Activated B cell treated with CpG ODN at 0.5 μM for 24 hours (primary cell): ENCODE data around the gene LDB1. TPM values are rescaled to one million over a fixed set of nuclear protein-coding genes. Genes with fewer than 3 reads are reported as not detected.
A peak's percentile ranks its signal among the peaks of the same experiment; 100 is the strongest.

Experiments
- ATAC-seq: fragments of 200-7000 bp; cut with Tn5 transposase; one replicate; pipeline ENCODE4 v1.10.0; 2021; ENCODE audit warnings: low read depth, mild to moderate bottlenecking, moderate library complexity
- CTCF ChIA-PET: fragments of 350-600 bp; sonication (Branson Sonifier 250); formaldehyde crosslinking; loops from one replicate; lab custom pipeline; 2021; ENCODE audit warnings: antibody characterized with exemption; lab: Charles Lee
- POLR2A ChIA-PET: fragments of 350-600 bp; sonication (Branson Sonifier 250); formaldehyde crosslinking; loops from one replicate; lab custom pipeline; 2021; ENCODE audit warnings: antibody characterized with exemption; lab: Charles Lee
- DNase-seq: peaks from one replicate; pipeline ENCODE4 v3.0.0; 2022
- H3K27ac Mint-ChIP-seq: one replicate; pipeline ENCODE4 v1.8.0; 2020; ENCODE audit warnings: mixed read lengths
- H3K27me3 Mint-ChIP-seq: one replicate; pipeline ENCODE4 v1.8.0; 2021; ENCODE audit warnings: mixed read lengths
- H3K36me3 Mint-ChIP-seq: one replicate; pipeline ENCODE4 v1.8.0; 2021; ENCODE audit warnings: low read depth, mixed read lengths
- H3K4me1 Mint-ChIP-seq: one replicate; pipeline ENCODE4 v1.8.0; 2021; ENCODE audit warnings: mixed read lengths
- H3K4me3 Mint-ChIP-seq: one replicate; pipeline ENCODE4 v1.8.0; 2020; ENCODE audit warnings: mild to moderate bottlenecking, mixed read lengths
- H3K9me3 Mint-ChIP-seq: one replicate; pipeline ENCODE4 v1.8.0; 2020; ENCODE audit warnings: mixed read lengths
- intact Hi-C: fragments of 100-400 bp; cut with micrococcal nuclease; formaldehyde crosslinking; loops from one replicate; pipeline ENCODE4 v1.15.1; 2024
- total RNA-seq: library from RNA; stranded (reverse); gene quantifications from 2 replicates; pipeline ENCODE4 v1.2.3, GENCODE V29; 2022
- TF ChIP-seq, protein P1 (sequence below): fragments of 200-600 bp; IDR thresholded peaks from one replicate; pipeline ENCODE4 v1.8.0; 2022; ENCODE audit warnings: antibody characterized with exemption, mild to moderate bottlenecking

LDB1 gene
- total RNA-seq, 1 donor from 2014 or later: 61.9 TPM

DNA sequence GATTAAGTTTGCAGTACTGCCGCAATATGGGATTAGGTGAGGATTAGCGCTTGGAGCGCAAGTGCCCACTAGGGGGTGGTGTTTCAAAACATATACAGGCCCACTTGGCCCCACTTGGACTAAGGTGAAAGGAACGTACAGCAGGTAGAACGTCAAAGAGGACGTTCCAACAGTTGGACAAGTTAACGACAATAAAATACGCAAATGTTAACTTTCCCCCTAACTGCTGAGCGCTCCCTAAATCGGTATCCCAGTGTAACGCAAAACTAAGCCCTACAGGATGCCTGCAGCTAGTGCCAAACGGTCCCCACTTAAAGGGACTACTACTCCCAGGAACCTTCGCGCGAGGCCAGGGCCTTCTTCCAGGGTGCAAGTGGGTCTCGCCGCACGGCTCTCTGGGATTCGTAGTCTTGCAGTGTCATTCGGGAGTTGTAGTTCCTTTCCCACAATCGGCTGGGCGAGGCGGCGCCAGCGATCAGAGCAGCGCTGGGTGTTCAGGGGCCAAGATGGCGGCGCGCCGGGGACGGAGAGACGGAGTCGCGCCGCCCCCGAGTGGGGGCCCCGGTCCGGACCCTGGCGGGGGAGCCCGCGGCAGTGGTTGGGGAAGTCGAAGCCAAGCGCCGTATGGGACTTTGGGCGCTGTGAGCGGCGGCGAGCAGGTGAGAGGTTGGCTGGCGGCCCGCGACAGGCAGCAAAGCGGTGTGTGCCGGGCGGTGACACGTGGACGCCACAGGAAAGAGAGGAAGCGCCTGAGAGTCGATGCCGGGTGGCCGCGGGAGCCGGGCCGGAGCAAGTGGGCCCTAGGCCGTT is 12.6 kb upstream of the LDB1 start, which contains the start of gene PPRC1:
Gene PPRC1, plus strand, starts transcription at position 478 of the 810 bp plus-strand sequence. Its CDS starts 29 bp downstream, at position 507.
- Mint-ChIP-seq H3K27me3 (no peaks in the 10 kb centered on the region), H3K9me3 (no peaks in the 10 kb centered on the region), H3K27ac (peak within 1 kb of the TSS; percentile 98), H3K4me1 (peaks cover 41% of the 10 kb centered on the region), H3K36me3 (peaks cover 24% of the 10 kb centered on the region), H3K4me3 (peak within 1 kb of the TSS; percentile 99)
- TF ChIP-seq, protein P1, sequence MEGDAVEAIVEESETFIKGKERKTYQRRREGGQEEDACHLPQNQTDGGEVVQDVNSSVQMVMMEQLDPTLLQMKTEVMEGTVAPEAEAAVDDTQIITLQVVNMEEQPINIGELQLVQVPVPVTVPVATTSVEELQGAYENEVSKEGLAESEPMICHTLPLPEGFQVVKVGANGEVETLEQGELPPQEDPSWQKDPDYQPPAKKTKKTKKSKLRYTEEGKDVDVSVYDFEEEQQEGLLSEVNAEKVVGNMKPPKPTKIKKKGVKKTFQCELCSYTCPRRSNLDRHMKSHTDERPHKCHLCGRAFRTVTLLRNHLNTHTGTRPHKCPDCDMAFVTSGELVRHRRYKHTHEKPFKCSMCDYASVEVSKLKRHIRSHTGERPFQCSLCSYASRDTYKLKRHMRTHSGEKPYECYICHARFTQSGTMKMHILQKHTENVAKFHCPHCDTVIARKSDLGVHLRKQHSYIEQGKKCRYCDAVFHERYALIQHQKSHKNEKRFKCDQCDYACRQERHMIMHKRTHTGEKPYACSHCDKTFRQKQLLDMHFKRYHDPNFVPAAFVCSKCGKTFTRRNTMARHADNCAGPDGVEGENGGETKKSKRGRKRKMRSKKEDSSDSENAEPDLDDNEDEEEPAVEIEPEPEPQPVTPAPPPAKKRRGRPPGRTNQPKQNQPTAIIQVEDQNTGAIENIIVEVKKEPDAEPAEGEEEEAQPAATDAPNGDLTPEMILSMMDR: peak; percentile 81
- ATAC-seq (peak; percentile 93), DNase-seq (peak; percentile 89)
- ChIA-PET POLR2A (interaction anchor here (0.7 to 2.3 kb wide), 7 partner anchors 10 to 264 kb away, joined by 3 to 18 read pairs (median 5); partner anchors contain the start of genes LDB1 and NOLC1), CTCF (interaction anchor here (1.4 to 2.0 kb wide), 5 partner anchors 10 to 219 kb away, joined by 4 to 13 read pairs (median 6); no protein-coding TSS in a partner anchor)
- intact Hi-C loops: loop anchor here (1.0 to 2.0 kb wide), 14 partner anchors 12 to 779 kb away; partner anchors contain the start of genes ARMH3, LDB1, NFKB2 and NOLC1

DNA sequence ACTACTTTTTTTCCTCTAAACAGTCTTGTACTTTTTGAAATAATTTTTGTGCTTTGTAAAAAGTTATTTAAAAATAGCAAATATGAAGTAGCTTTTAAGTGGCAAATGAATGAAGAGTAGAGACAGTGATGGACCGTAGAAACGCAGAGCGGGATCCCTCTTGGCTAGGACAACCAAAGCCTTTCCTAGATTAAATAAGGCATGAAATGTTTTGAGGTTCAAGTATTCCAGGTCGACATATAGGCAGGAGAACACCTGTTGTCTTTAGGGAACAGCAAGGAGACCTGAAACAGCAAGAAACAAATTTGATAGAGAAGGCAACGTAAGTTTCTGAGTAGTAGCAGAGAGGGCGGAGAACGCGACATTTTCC is 12.0 kb upstream of the LDB1 start:
- ATAC-seq (no peak), DNase-seq (no peak)
- intact Hi-C loops: loop anchor here (1.0 to 2.0 kb wide), 13 partner anchors 12 to 779 kb away; partner anchors contain the start of genes ARMH3, LDB1, NFKB2 and NOLC1
- Mint-ChIP-seq H3K27me3 (no peaks in the 10 kb centered on the region), H3K9me3 (no peaks in the 10 kb centered on the region), H3K4me1 (peaks cover 37% of the 10 kb centered on the region), H3K36me3 (peaks cover 19% of the 10 kb centered on the region), H3K27ac (peak overlapping the region; percentile 98), H3K4me3 (peak overlapping the region; percentile 99)
- POLR2A ChIA-PET: interaction anchor here (0.7 to 2.3 kb wide), 7 partner anchors 9 to 265 kb away, joined by 3 to 18 read pairs (median 5); partner anchors contain the start of genes LDB1 and NOLC1
- TF ChIP-seq, protein P1: peak; percentile 52
- CTCF ChIA-PET: interaction anchor here (0.9 to 2.0 kb wide), 6 partner anchors 9 to 220 kb away, joined by 4 to 13 read pairs (median 6); partner anchors contain the start of gene NOLC1

DNA sequence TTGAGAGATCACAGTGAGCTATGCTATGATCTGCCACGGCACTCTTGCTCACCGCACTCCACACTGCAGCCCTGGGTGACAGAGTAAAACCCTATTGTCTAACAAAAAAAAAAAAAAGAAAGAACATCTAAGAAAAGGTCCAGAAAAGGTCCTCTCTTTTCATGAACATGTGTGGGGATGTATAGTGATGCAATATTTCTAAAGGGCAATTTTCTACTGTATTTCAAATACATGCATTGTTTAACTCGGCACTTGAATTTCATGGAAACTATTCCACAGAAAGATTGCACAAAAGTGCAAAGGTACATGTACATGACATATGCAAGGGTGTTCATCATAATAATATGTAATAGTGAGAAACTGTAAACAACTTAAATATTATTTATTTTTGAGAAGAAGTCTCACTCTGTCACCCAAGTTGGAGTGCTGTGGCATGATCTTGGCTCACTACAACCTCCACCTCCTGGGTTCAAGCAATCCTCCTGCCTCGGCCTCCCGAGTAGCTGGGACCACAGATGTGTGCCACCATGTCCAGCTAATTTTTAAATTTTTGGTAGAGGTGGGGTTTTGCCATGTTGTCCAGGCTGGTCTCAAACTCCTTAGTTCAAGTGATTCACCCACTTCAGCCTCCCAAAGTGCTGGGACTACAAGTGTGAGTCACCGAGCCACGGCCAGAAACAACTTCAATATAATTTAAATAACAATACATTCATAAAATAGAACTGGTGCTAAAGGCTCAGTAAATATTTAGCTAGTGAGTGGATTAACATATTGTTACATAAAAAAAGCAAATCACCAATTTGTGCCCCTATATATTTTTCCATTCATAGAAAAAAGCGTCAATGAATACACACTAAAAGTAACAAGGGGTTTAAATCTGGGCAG is 11.4 kb upstream of the LDB1 start:
- Mint-ChIP-seq H3K4me1 (peaks cover 33% of the 10 kb centered on the region), H3K36me3 (peaks cover 17% of the 10 kb centered on the region), H3K4me3 (no peak overlapping the region), H3K27ac (peak overlapping the region; percentile 98), H3K9me3 (no peaks in the 10 kb centered on the region), H3K27me3 (no peaks in the 10 kb centered on the region)
- no peak for ATAC-seq
- CTCF ChIA-PET: interaction anchor here (0.9 to 2.0 kb wide), 7 partner anchors 9 to 221 kb away, joined by 3 to 13 read pairs (median 5); partner anchors contain the start of gene NOLC1
- TF ChIP-seq, protein P1: no peak
- intact Hi-C loops: loop anchor here (1.0 to 2.0 kb wide), 13 partner anchors 11 to 778 kb away; partner anchors contain the start of genes ARMH3, LDB1, NFKB2 and NOLC1
- no peak for DNase-seq
- POLR2A ChIA-PET: interaction anchor here (1.2 to 2.3 kb wide), 3 partner anchors 9 to 17 kb away, joined by 3 to 18 read pairs (median 4); partner anchors contain the start of gene LDB1

DNA sequence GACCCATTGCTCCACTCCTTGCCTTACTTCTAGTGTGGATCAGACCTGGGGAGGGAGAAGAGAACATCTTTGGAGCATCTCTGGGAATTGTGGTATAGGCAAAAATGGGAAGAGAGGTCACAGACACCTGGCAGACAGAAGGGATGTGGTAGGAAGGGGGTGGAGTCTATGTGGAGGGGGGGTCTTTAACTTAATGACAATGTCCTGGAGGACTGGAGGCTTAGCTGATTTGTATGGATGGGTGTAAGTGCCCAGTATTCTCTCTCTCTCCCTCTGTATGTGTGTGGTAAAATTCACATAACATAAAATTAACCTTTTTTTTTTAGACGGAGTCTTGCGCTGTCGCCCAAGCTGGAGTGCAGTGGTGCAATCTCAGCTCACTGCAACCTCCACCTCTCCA is 3.1 kb upstream of the LDB1 start:
- ChIA-PET CTCF (interaction anchor here (2.1 kb wide), 1 partner anchor 9 kb away, joined by 8 read pairs; the partner anchor contains the start of gene PPRC1), POLR2A (interaction anchor here (0.7 to 1.3 kb wide), 4 partner anchors 9 to 305 kb away, joined by 3 to 5 read pairs (median 4); partner anchors contain the start of genes NOLC1 and PPRC1)
- Mint-ChIP-seq H3K36me3 (peaks cover 2% of the 10 kb centered on the region), H3K4me1 (peaks cover 26% of the 10 kb centered on the region), H3K9me3 (no peaks in the 10 kb centered on the region), H3K4me3 (no peak overlapping the region), H3K27me3 (no peaks in the 10 kb centered on the region), H3K27ac (no peak overlapping the region)
- intact Hi-C loops: no loop called here
- no peak for DNase-seq
- TF ChIP-seq, protein P1: no peak
- ATAC-seq: no peak
